B cell (primary cell): ENCODE data around the gene CELF2. TPM values are rescaled to one million over a fixed set of nuclear protein-coding genes. Genes with fewer than 3 reads are reported as not detected.

ENCODE experiments used
- ATAC-seq: fragments of 200-7000 bp; cut with Tn5 transposase; one replicate; pipeline ENCODE4 v1.10.0; 2021; ENCODE audit warnings: low read depth, mild to moderate bottlenecking, moderate number of reproducible peaks, moderate library complexity
- CTCF ChIA-PET: fragments of 350-600 bp; sonication (Branson Sonifier 250); formaldehyde crosslinking; loops from one replicate; lab custom pipeline; 2021; ENCODE audit warnings: antibody characterized with exemption, inconsistent platforms; lab: Charles Lee
- POLR2A ChIA-PET: fragments of 350-600 bp; sonication (Branson Sonifier 250); formaldehyde crosslinking; loops from one replicate; lab custom pipeline; 2021; ENCODE audit warnings: antibody characterized with exemption; lab: Charles Lee
- DNase-seq: peaks from one replicate; pipeline ENCODE4 v3.0.0; 2013
- H2AFZ ChIP-seq: 2 replicates; pipeline ENCODE4 v1.6.1; 2012; ENCODE audit warnings: mild to moderate bottlenecking, low read depth, low read length; ENCODE audit not compliant: insufficient read depth, poor library complexity, severe bottlenecking
- H3K27ac ChIP-seq, 2 donors: 1 replicate in 1 of 2; 2 replicates in 1 of 2; pipeline ENCODE4 v1.5.1; 2012 to 2013; ENCODE audit warnings: low read length in 2 of 2, mild to moderate bottlenecking in 2 of 2, moderate library complexity in 1 of 2
- H3K27me3 ChIP-seq, 4 experiments: fragments of 200-600 bp in 1 of 4; sonication (generic) in 1 of 4; replicated peaks in 1 of 4; 1 replicate in 2 of 4; 2 replicates in 2 of 4; pipeline versions ENCODE4 v1.6.1 to v1.7.0; 2013 to 2016; ENCODE audit warnings: low read length in 3 of 4, mild to moderate bottlenecking in 2 of 4, mixed read lengths in 1 of 4, moderate library complexity in 1 of 4; ENCODE audit not compliant: insufficient read depth in 4 of 4, control insufficient read depth in 3 of 4; ENCODE audit errors: control extremely low read depth in 1 of 4
- H3K36me3 ChIP-seq, 2 experiments: replicated peaks in 1 of 2; 1 replicate in 1 of 2; 2 replicates in 1 of 2; pipeline versions ENCODE4 v1.6.1 to v1.7.1; 2013; ENCODE audit warnings: low read length in 1 of 2; ENCODE audit not compliant: insufficient read depth in 2 of 2, control insufficient read depth in 1 of 2; ENCODE audit errors: control extremely low read depth in 1 of 2, extremely low read depth in 1 of 2
- H3K4me1 ChIP-seq, 2 donors: fragments of 200-600 bp in 1 of 2; sonication (generic) in 1 of 2; 1 replicate in 1 of 2; 2 replicates in 1 of 2; pipeline versions ENCODE4 v1.5.1 to v1.6.1; 2013 to 2017; ENCODE audit warnings: low read length in 2 of 2; ENCODE audit not compliant: control insufficient read depth in 2 of 2, insufficient read depth in 2 of 2
- H3K4me2 ChIP-seq: replicated peaks from 2 replicates; pipeline ENCODE3; 2012; ENCODE audit warnings: mild to moderate bottlenecking, low read depth, low read length; ENCODE audit not compliant: poor library complexity, severe bottlenecking
- H3K4me3 ChIP-seq, 5 experiments: fragments of 200-600 bp in 1 of 5; sonication (generic) in 1 of 5; 1 replicate in 3 of 5; 2 replicates in 2 of 5; pipeline versions ENCODE4 v1.5.1 to v1.7.0; 2011 to 2016; ENCODE audit warnings: low read length in 4 of 5, mild to moderate bottlenecking in 4 of 5, low read depth in 2 of 5, control low read depth in 1 of 5, moderate library complexity in 1 of 5; ENCODE audit not compliant: insufficient read depth in 1 of 5; ENCODE audit errors: control extremely low read depth in 1 of 5, extremely low read depth in 1 of 5
- H3K79me2 ChIP-seq: fragments of 200-600 bp; sonication (generic); one replicate; pipeline ENCODE4 v1.6.0; 2016; ENCODE audit warnings: low read length; ENCODE audit not compliant: control insufficient read depth, insufficient read depth
- H3K9ac ChIP-seq: fragments of 200-600 bp; sonication (generic); 2 replicates; pipeline ENCODE4 v1.6.1; 2017; ENCODE audit warnings: mild to moderate bottlenecking, low read length, moderate library complexity
- H3K9me3 ChIP-seq, 3 donors: one replicate each; pipeline versions ENCODE4 v1.6.1 to v1.7.1; 2013; ENCODE audit warnings: low read length in 2 of 3; ENCODE audit not compliant: control insufficient read depth in 2 of 3, insufficient read depth in 1 of 3; ENCODE audit errors: control extremely low read depth in 1 of 3
- H4K20me1 ChIP-seq: 2 replicates; pipeline ENCODE4 v1.6.0; 2012; ENCODE audit warnings: mild to moderate bottlenecking, low read length; ENCODE audit not compliant: insufficient read depth, control insufficient read depth, poor library complexity, severe bottlenecking
- H3K27ac Mint-ChIP-seq: one replicate; pipeline ENCODE4 v1.8.0; 2021; ENCODE audit warnings: mixed read lengths
- H3K27me3 Mint-ChIP-seq: one replicate; pipeline ENCODE4 v1.8.0; 2021; ENCODE audit warnings: mixed read lengths
- H3K4me1 Mint-ChIP-seq: one replicate; pipeline ENCODE4 v1.8.0; 2021; ENCODE audit warnings: mixed read lengths
- H3K4me3 Mint-ChIP-seq: one replicate; pipeline ENCODE4 v1.8.0; 2021; ENCODE audit warnings: mixed read lengths
- H3K9me3 Mint-ChIP-seq: one replicate; pipeline ENCODE4 v1.8.0; 2022; ENCODE audit warnings: mixed read lengths; ENCODE audit not compliant: insufficient read depth
- EZH2 ChIP-seq: IDR thresholded peaks from 2 replicates; pipeline ENCODE4 v1.6.1; 2012; ENCODE audit warnings: borderline replicate concordance, low read depth, mild to moderate bottlenecking, moderate library complexity, low read length; ENCODE audit not compliant: insufficient read depth, poor library complexity, severe bottlenecking
- WGBS: methylation state at CpG from one replicate; pipeline ENCODE4 v1.1.5; 2013; ENCODE audit warnings: missing lambda C conversion rate; ENCODE audit not compliant: insufficient coverage; 5-methylcytosine and 5-hydroxymethylcytosine counted together
- intact Hi-C: fragments of 100-400 bp; cut with micrococcal nuclease; formaldehyde crosslinking; loops from one replicate; pipeline ENCODE4 v1.10.0; 2022
- polyA plus RNA-seq: library from polyadenylated mRNA; depleted of rRNA; stranded (reverse); fragments of >200 nt; gene quantifications from 2 replicates; pipeline ENCODE4 v1.2.3, GENCODE V29; 2012
- total RNA-seq, 2 donors: library from RNA; stranded (reverse); fragments of 120-200 nt in 1 of 2; gene quantifications; 1 replicate in 1 of 2; 2 replicates in 1 of 2; pipeline versions ENCODE4 v1.2.3 to v1.2.4, GENCODE V29; 2013 to 2022
- TF ChIP-seq, protein P1 (sequence below): fragments of 200-600 bp; IDR thresholded peaks from one replicate; pipeline ENCODE4 v1.8.0; 2022; ENCODE audit warnings: antibody characterized with exemption, mild to moderate bottlenecking

Gene CELF2
- total and polyA plus RNA-seq, 2 donors (not counting 1 experiment from before 2014, with no cell fraction given), result 59.5 to 112 TPM

GRCh38 chr10:11035301-11035991, 17.8 kb downstream of the CELF2 start:
- H3K27me3 Mint-ChIP-seq, result peaks cover 31% of the 10 kb centered on the region
- no peaks in the 10 kb centered on the region for H3K4me1 ChIP-seq
- H3K36me3 ChIP-seq, result no peaks in the 10 kb centered on the region
- no peak overlapping the region for H3K4me3 Mint-ChIP-seq
- no peaks in the 10 kb centered on the region for H3K9me3 Mint-ChIP-seq
- H3K27ac Mint-ChIP-seq, result no peak overlapping the region
- H3K4me3 ChIP-seq, result no peak overlapping the region
- no peak for TF ChIP-seq EZH2
- TF ChIP-seq, protein P1, sequence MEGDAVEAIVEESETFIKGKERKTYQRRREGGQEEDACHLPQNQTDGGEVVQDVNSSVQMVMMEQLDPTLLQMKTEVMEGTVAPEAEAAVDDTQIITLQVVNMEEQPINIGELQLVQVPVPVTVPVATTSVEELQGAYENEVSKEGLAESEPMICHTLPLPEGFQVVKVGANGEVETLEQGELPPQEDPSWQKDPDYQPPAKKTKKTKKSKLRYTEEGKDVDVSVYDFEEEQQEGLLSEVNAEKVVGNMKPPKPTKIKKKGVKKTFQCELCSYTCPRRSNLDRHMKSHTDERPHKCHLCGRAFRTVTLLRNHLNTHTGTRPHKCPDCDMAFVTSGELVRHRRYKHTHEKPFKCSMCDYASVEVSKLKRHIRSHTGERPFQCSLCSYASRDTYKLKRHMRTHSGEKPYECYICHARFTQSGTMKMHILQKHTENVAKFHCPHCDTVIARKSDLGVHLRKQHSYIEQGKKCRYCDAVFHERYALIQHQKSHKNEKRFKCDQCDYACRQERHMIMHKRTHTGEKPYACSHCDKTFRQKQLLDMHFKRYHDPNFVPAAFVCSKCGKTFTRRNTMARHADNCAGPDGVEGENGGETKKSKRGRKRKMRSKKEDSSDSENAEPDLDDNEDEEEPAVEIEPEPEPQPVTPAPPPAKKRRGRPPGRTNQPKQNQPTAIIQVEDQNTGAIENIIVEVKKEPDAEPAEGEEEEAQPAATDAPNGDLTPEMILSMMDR, result no peak
- 0% methylated on average over 2 of the region's 4 CpGs for WGBS
- CTCF ChIA-PET, result no interaction called here
- no peak overlapping the region for H3K4me2 ChIP-seq
- no peaks in the 10 kb centered on the region for H3K9me3 ChIP-seq
- ATAC-seq, result no peak
- DNase-seq, result no peak
- no peak overlapping the region for H2AFZ ChIP-seq
- no peaks in the 10 kb centered on the region for H3K4me1 Mint-ChIP-seq
- H3K27ac ChIP-seq, result no peak overlapping the region
- intact Hi-C loops, result no loop called here
- peaks cover 0 to 6% (median 4%) of the 10 kb centered on the region in 4 experiments for H3K27me3 ChIP-seq
- no peaks in the 10 kb centered on the region for H4K20me1 ChIP-seq
- POLR2A ChIA-PET, result interaction anchor here (0.7 kb wide), 1 partner anchor 14 kb away, joined by 3 read pairs; no protein-coding TSS in a partner anchor
- H3K79me2 ChIP-seq, result no peaks in the 10 kb centered on the region
- H3K9ac ChIP-seq, result no peak overlapping the region

DNA sequence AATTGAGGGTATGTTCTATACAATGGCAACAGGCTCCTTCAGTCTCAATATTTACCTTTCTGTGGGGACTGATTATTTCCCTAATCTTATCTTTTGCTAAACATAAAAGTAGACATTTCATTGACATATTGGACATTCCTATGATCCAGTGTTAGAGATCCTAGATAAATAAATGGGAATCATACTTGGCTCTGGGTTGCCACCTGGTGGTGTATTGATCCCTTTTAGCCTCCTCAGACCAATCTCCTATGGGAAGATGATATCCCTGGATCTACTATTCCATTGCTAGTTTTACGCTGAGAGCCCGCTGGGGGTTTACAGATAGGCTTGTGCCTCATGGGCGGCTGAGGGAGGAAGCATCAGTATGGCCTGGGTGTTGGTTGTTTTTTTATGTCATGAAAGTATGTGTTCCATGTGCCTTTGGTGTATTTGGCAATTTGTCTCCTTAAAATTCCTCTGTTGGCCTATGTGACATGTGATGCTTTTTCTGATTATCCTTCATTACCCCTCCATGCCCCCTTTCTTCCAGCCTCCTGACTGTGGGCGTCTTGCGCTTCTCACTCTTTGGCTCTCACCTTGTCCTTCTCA, 18.8 kb downstream of the CELF2 start:
- no peak overlapping the region for H3K27ac Mint-ChIP-seq
- DNase-seq (no peak), ATAC-seq (no peak)
- CTCF ChIA-PET, result no interaction called here
- H3K9me3 ChIP-seq, result no peaks in the 10 kb centered on the region
- H3K27me3 Mint-ChIP-seq, result peaks cover 34% of the 10 kb centered on the region
- intact Hi-C loops, result no loop called here
- peaks cover 0 to 6% (median 4%) of the 10 kb centered on the region in 4 experiments for H3K27me3 ChIP-seq
- H3K9ac ChIP-seq, result no peak overlapping the region
- H3K79me2 ChIP-seq, result no peaks in the 10 kb centered on the region
- no peaks in the 10 kb centered on the region for H3K4me1 ChIP-seq
- no peaks in the 10 kb centered on the region for H3K9me3 Mint-ChIP-seq
- H3K36me3 ChIP-seq, result no peaks in the 10 kb centered on the region
- H3K27ac ChIP-seq, result no peak overlapping the region
- H3K4me3 Mint-ChIP-seq, result no peak overlapping the region
- no peaks in the 10 kb centered on the region for H4K20me1 ChIP-seq
- H3K4me1 Mint-ChIP-seq, result no peaks in the 10 kb centered on the region
- no peak overlapping the region for H2AFZ ChIP-seq
- no peak overlapping the region for H3K4me3 ChIP-seq
- no peak overlapping the region for H3K4me2 ChIP-seq
- TF ChIP-seq, protein P1, result no peak
- no peak for TF ChIP-seq EZH2
- WGBS, result no CpG with 5 or more reads among the region's 5 CpGs
- POLR2A ChIA-PET, result no interaction called here
